ENCODE data around the gene ST3GAL3. TPM values are rescaled to one million over a fixed set of nuclear protein-coding genes. Genes with fewer than 3 reads are reported as not detected.

ST3GAL3 gene
- total and polyA plus RNA-seq, 2 of the 13 experiments (the other 11 are each of a cell fraction or from before 2014, with no cell fraction given) = 5.1 to 8.1 TPM

- WGBS (ENCODE audit: low lambda C conversion rate) = 100% methylated on average over 1 of the region's 2 CpGs
- Histone ChIP-seq H3K79me2 (ENCODE audit: insufficient read depth, low read length) (no peaks in the 10 kb centered on the region), H3K4me2 (ENCODE audit: low read depth, low read length) (no peak overlapping the region), H2AFZ (ENCODE audit: low read length) (no peak overlapping the region), H3K4me1 (ENCODE audit: insufficient read depth, low read length) (no peaks in the 10 kb centered on the region), H3K36me3 (replicated peaks in 1 of 2; ENCODE audit: control insufficient read depth in 1 of 2, insufficient read depth in 2 of 2, low read length in 2 of 2) (no peaks in the 10 kb centered on the region; a peak in 1 of 5 replicates), H3K4me3 (replicated peaks in 1 of 3; ENCODE audit: insufficient read depth in 1 of 3, low read depth in 2 of 3, low read length in 3 of 3) (no peak overlapping the region), H4K20me1 (ENCODE audit: insufficient read depth, low read length) (no peaks in the 10 kb centered on the region), H3K9me3 (ENCODE audit: low read length) (no peaks in the 10 kb centered on the region), H3K27me3 (ENCODE audit: control insufficient read depth in 1 of 2, insufficient read depth in 2 of 2, low read length in 2 of 2) (no peaks in the 10 kb centered on the region), H3K27ac (ENCODE audit: extremely low read length, insufficient read depth, low read length) (no peak overlapping the region), H3K9ac (ENCODE audit: insufficient read depth, low read depth, low read length) (no peak overlapping the region)
- ChIA-PET CTCF (ENCODE audit: low intra/inter-chr PET ratio, low total read pairs) (no interaction called here), POLR2A (no interaction called here)
- FAIRE-seq = no peak
- in situ Hi-C loops (cut with HindIII; ENCODE audit: extremely low pct_ligation_motif_present, low pct_unique_long_range_greater_than_20kb) (no loop called here), intact Hi-C loops (cut with micrococcal nuclease; ENCODE audit: unreplicated experiment) (no loop called here)
- TF ChIP-seq CEBPB (IDR thresholded peaks at IDR 0.05; ENCODE audit: borderline replicate concordance, low read depth, low read length) (0 out of 2 replicates have a peak, but pooled peaks have one; percentile 8), ZMYM3 (CRISPR knock-in tag; IDR thresholded peaks at IDR 0.05) (no peak)
- no TSS peak for BruUV-seq (replicated peaks)
- no peak for ATAC-seq
- no peak for DNase-seq (ENCODE audit: low spot score)
Observed at GRCh38 chr1:43867976-43868740, 160.8 kb downstream of the ST3GAL3 start.

- DNase-seq (ENCODE audit: low spot score) (no peak), ATAC-seq (no peak), FAIRE-seq (no peak)
- Histone ChIP-seq H3K36me3 (replicated peaks in 1 of 2; ENCODE audit: control insufficient read depth in 1 of 2, insufficient read depth in 2 of 2, low read length in 2 of 2) (no peaks in the 10 kb centered on the region; a peak in 1 of 5 replicates), H3K4me2 (ENCODE audit: low read depth, low read length) (no peak overlapping the region), H3K4me1 (ENCODE audit: insufficient read depth, low read length) (no peaks in the 10 kb centered on the region), H2AFZ (ENCODE audit: low read length) (no peak overlapping the region), H3K4me3 (replicated peaks in 1 of 3; ENCODE audit: insufficient read depth in 1 of 3, low read depth in 2 of 3, low read length in 3 of 3) (no peak overlapping the region), H3K9me3 (ENCODE audit: low read length) (no peaks in the 10 kb centered on the region), H3K27me3 (ENCODE audit: control insufficient read depth in 1 of 2, insufficient read depth in 2 of 2, low read length in 2 of 2) (no peaks in the 10 kb centered on the region), H4K20me1 (ENCODE audit: insufficient read depth, low read length) (no peaks in the 10 kb centered on the region), H3K9ac (ENCODE audit: insufficient read depth, low read depth, low read length) (no peak overlapping the region), H3K79me2 (ENCODE audit: insufficient read depth, low read length) (no peaks in the 10 kb centered on the region), H3K27ac (ENCODE audit: extremely low read length, insufficient read depth, low read length) (no peak overlapping the region)
- in situ Hi-C loops (cut with HindIII; ENCODE audit: extremely low pct_ligation_motif_present, low pct_unique_long_range_greater_than_20kb) = no loop called here
- intact Hi-C loops (cut with micrococcal nuclease; ENCODE audit: unreplicated experiment) = no loop called here
- POLR2A ChIA-PET = no interaction called here
- WGBS (ENCODE audit: low lambda C conversion rate) = 68% methylated on average over 2 of the region's 2 CpGs
- CTCF ChIA-PET (ENCODE audit: low intra/inter-chr PET ratio, low total read pairs) = no interaction called here
- BruUV-seq (replicated peaks) = no TSS peak
- no peak for TF ChIP-seq ZNF792 (CRISPR knock-in tag; IDR thresholded peaks at IDR 0.05)
- TF ChIP-seq AKNA (CRISPR knock-in tag; IDR thresholded peaks at IDR 0.05; ENCODE audit: borderline replicate concordance) = no peak
- no peak for TF ChIP-seq E2F1 (CRISPR knock-in tag; IDR thresholded peaks at IDR 0.05)
Observed at GRCh38 chr1:43868741-43869067, 161.4 kb downstream of the ST3GAL3 start.

All from HepG2 (cell line).